Measurements from ENCODE around the gene BCAS3.

The BCAS3 gene

GRCh38 chr17:61309362-61310256, 632.0 kb downstream of the BCAS3 start:
- Histone ChIP-seq H3K36me3 (no peaks in the 10 kb centered on the region), H3K9me3 (no peaks in the 10 kb centered on the region), H3K27ac (no peak overlapping the region), H3K4me3 (no peak overlapping the region), H3K4me1 (peaks cover 3 to 43% (median 19%) of the 10 kb centered on the region in 4 donors), H3K27me3 (no peaks in the 10 kb centered on the region)
- TF ChIP-seq CTCF (IDR thresholded peaks at IDR 0.05): no peak
- intact Hi-C loops (cut with DNase I; ENCODE audit: low total_unique reads): no loop called here
- no peak for DNase-seq

GRCh38 chr17:61310590-61310989, 632.9 kb downstream of the BCAS3 start:
- intact Hi-C loops (cut with DNase I; ENCODE audit: low total_unique reads): no loop called here
- Histone ChIP-seq H3K9me3 (no peaks in the 10 kb centered on the region), H3K4me3 (no peak overlapping the region), H3K4me1 (peaks cover 3 to 53% (median 29%) of the 10 kb centered on the region in 4 donors), H3K27me3 (no peaks in the 10 kb centered on the region), H3K27ac (no peak overlapping the region), H3K36me3 (no peaks in the 10 kb centered on the region)
- no peak for DNase-seq
- no peak for TF ChIP-seq CTCF (IDR thresholded peaks at IDR 0.05)

GRCh38 chr17:61312406-61313295, 635.0 kb downstream of the BCAS3 start:
- intact Hi-C loops (cut with DNase I; ENCODE audit: low total_unique reads): no loop called here
- H3K27ac ChIP-seq: peak overlapping the region; percentile 79 to 83
- H3K4me3 ChIP-seq: no peak overlapping the region

GRCh38 chr17:61313461-61314326, 636.0 kb downstream of the BCAS3 start:
- Histone ChIP-seq H3K4me3 (no peak overlapping the region), H3K27me3 (no peaks in the 10 kb centered on the region), H3K4me1 (peaks cover 3 to 48% (median 29%) of the 10 kb centered on the region in 4 donors), H3K36me3 (no peaks in the 10 kb centered on the region), H3K27ac (peak overlapping the region; percentile 79 to 83), H3K9me3 (no peaks in the 10 kb centered on the region)
- DNase-seq: no peak
- intact Hi-C loops (cut with DNase I; ENCODE audit: low total_unique reads): no loop called here
- no peak for TF ChIP-seq CTCF (IDR thresholded peaks at IDR 0.05)

More at GRCh38 chr17:61312406-61313295, 635.0 kb downstream of the BCAS3 start:
- TF ChIP-seq CTCF (IDR thresholded peaks at IDR 0.05): no peak
- no peak for DNase-seq
- Histone ChIP-seq H3K36me3 (no peaks in the 10 kb centered on the region), H3K9me3 (no peaks in the 10 kb centered on the region), H3K27me3 (no peaks in the 10 kb centered on the region), H3K4me1 (peaks cover 3 to 56% (median 29%) of the 10 kb centered on the region in 4 donors)

Measured in tibial artery (tissue), 4 donors.